Type B pancreatic cell (in vitro differentiated cells): ENCODE measurements around the gene DNAJC5G. TPM values are rescaled to one million over a fixed set of nuclear protein-coding genes. Genes with fewer than 3 reads are reported as not detected.

Experiments used
- DNase-seq: peaks from one replicate; pipeline ENCODE4 v3.0.0; 2021; ENCODE audit warnings: mixed read lengths; ENCODE audit not compliant: unreplicated experiment; ENCODE audit errors: extremely low spot score
- H3K27ac Mint-ChIP-seq: 2 replicates; pipeline ENCODE4 v1.8.0; 2021; ENCODE audit warnings: mild to moderate bottlenecking, mixed read lengths
- H3K27me3 Mint-ChIP-seq: 2 replicates; pipeline ENCODE4 v1.8.0; 2021; ENCODE audit warnings: mixed read lengths
- H3K36me3 Mint-ChIP-seq: 2 replicates; pipeline ENCODE4 v1.8.0; 2021; ENCODE audit warnings: mixed read lengths
- H3K4me1 Mint-ChIP-seq: one replicate; pipeline ENCODE4 v1.8.0; 2021; ENCODE audit warnings: mixed read lengths; ENCODE audit not compliant: unreplicated experiment
- H3K4me3 Mint-ChIP-seq: 2 replicates; pipeline ENCODE4 v1.8.0; 2021; ENCODE audit warnings: mild to moderate bottlenecking, mixed read lengths
- H3K9me3 Mint-ChIP-seq: 2 replicates; pipeline ENCODE4 v1.8.0; 2021; ENCODE audit warnings: mixed read lengths
- CTCF ChIP-seq: fragments of 200-600 bp; sonication (generic); conservative IDR thresholded peaks from 2 replicates; pipeline ENCODE4 v1.5.0; 2021; ENCODE audit warnings: antibody characterized with exemption, mild to moderate bottlenecking
- total RNA-seq: library from RNA; stranded (reverse); gene quantifications from 2 replicates; pipeline ENCODE4 v1.2.1, GENCODE V29; 2021; ENCODE audit warnings: low replicate concordance

The DNAJC5G gene
- total RNA-seq, 1 donor from 2014 or later: not detected

GRCh38 chr2:27278010-27278409, 2.8 kb downstream of the DNAJC5G start:
- H3K27me3 Mint-ChIP-seq: peaks cover 73% of the 10 kb centered on the region
- H3K4me3 Mint-ChIP-seq: no peak overlapping the region
- no peaks in the 10 kb centered on the region for H3K4me1 Mint-ChIP-seq
- no peak for TF ChIP-seq CTCF
- DNase-seq: no peak
- no peaks in the 10 kb centered on the region for H3K9me3 Mint-ChIP-seq
- H3K27ac Mint-ChIP-seq: no peak overlapping the region
- H3K36me3 Mint-ChIP-seq: no peaks in the 10 kb centered on the region

GRCh38 chr2:27280826-27281225, 5.6 kb downstream of the DNAJC5G start:
- no peak overlapping the region for H3K4me3 Mint-ChIP-seq
- H3K36me3 Mint-ChIP-seq: no peaks in the 10 kb centered on the region
- H3K4me1 Mint-ChIP-seq: no peaks in the 10 kb centered on the region
- H3K27me3 Mint-ChIP-seq: peaks cover 80% of the 10 kb centered on the region
- no peaks in the 10 kb centered on the region for H3K9me3 Mint-ChIP-seq
- DNase-seq: no peak
- TF ChIP-seq CTCF: no peak
- H3K27ac Mint-ChIP-seq: no peak overlapping the region

GRCh38 chr2:27281442-27281841, 6.2 kb downstream of the DNAJC5G start:
- Mint-ChIP-seq H3K4me3 (no peak overlapping the region), H3K27me3 (peaks cover 78% of the 10 kb centered on the region), H3K36me3 (no peaks in the 10 kb centered on the region), H3K27ac (no peak overlapping the region), H3K9me3 (no peaks in the 10 kb centered on the region), H3K4me1 (no peaks in the 10 kb centered on the region)
- TF ChIP-seq CTCF: no peak
- DNase-seq: no peak

GRCh38 chr2:27281855-27282559, 6.8 kb downstream of the DNAJC5G start, which contains the start of gene TRIM54:
TRIM54 (plus strand) TSS chr2:27282429; CDS start chr2:27282732, 303 bp downstream.
- H3K36me3 Mint-ChIP-seq: no peaks in the 10 kb centered on the region
- no peak for DNase-seq
- H3K4me1 Mint-ChIP-seq: no peaks in the 10 kb centered on the region
- no peak within 1 kb of the TSS for H3K4me3 Mint-ChIP-seq
- no peak within 1 kb of the TSS for H3K27ac Mint-ChIP-seq
- TF ChIP-seq CTCF: no peak
- peaks cover 79% of the 10 kb centered on the region for H3K27me3 Mint-ChIP-seq
- no peaks in the 10 kb centered on the region for H3K9me3 Mint-ChIP-seq

GRCh38 chr2:27282892-27283291, 7.7 kb downstream of the DNAJC5G start:
- Mint-ChIP-seq H3K4me3 (no peak overlapping the region), H3K9me3 (no peaks in the 10 kb centered on the region), H3K36me3 (no peaks in the 10 kb centered on the region), H3K4me1 (no peaks in the 10 kb centered on the region), H3K27me3 (peaks cover 81% of the 10 kb centered on the region), H3K27ac (no peak overlapping the region)
- no peak for TF ChIP-seq CTCF
- no peak for DNase-seq
